Activated B cell treated with CpG ODN at 0.5 μM for 24 hours (primary cell): Measurements from ENCODE around the gene KRTAP1-1. TPM values are rescaled to one million over a fixed set of nuclear protein-coding genes. Genes with fewer than 3 reads are reported as not detected.
"Not testable (repeated sequence)": the region's sequence is repeated elsewhere in the genome, so short reads cannot be mapped to it uniquely, and the experiment has no call there.

Experiments
- ATAC-seq: fragments of 200-7000 bp; cut with Tn5 transposase; one replicate; pipeline ENCODE4 v1.10.0; 2021; ENCODE audit warnings: low read depth, mild to moderate bottlenecking, moderate library complexity
- CTCF ChIA-PET: fragments of 350-600 bp; sonication (Branson Sonifier 250); formaldehyde crosslinking; loops from one replicate; lab custom pipeline; 2021; ENCODE audit warnings: antibody characterized with exemption; lab: Charles Lee
- POLR2A ChIA-PET: fragments of 350-600 bp; sonication (Branson Sonifier 250); formaldehyde crosslinking; loops from one replicate; lab custom pipeline; 2021; ENCODE audit warnings: antibody characterized with exemption; lab: Charles Lee
- DNase-seq: peaks from one replicate; pipeline ENCODE4 v3.0.0; 2022
- H3K27ac Mint-ChIP-seq: one replicate; pipeline ENCODE4 v1.8.0; 2020; ENCODE audit warnings: mixed read lengths
- H3K27me3 Mint-ChIP-seq: one replicate; pipeline ENCODE4 v1.8.0; 2021; ENCODE audit warnings: mixed read lengths
- H3K36me3 Mint-ChIP-seq: one replicate; pipeline ENCODE4 v1.8.0; 2021; ENCODE audit warnings: low read depth, mixed read lengths
- H3K4me1 Mint-ChIP-seq: one replicate; pipeline ENCODE4 v1.8.0; 2021; ENCODE audit warnings: mixed read lengths
- H3K4me3 Mint-ChIP-seq: one replicate; pipeline ENCODE4 v1.8.0; 2020; ENCODE audit warnings: mild to moderate bottlenecking, mixed read lengths
- H3K9me3 Mint-ChIP-seq: one replicate; pipeline ENCODE4 v1.8.0; 2020; ENCODE audit warnings: mixed read lengths
- intact Hi-C: fragments of 100-400 bp; cut with micrococcal nuclease; formaldehyde crosslinking; loops from one replicate; pipeline ENCODE4 v1.15.1; 2024
- total RNA-seq: library from RNA; stranded (reverse); gene quantifications from 2 replicates; pipeline ENCODE4 v1.2.3, GENCODE V29; 2022
- TF ChIP-seq, protein P1 (sequence below): fragments of 200-600 bp; IDR thresholded peaks from one replicate; pipeline ENCODE4 v1.8.0; 2022; ENCODE audit warnings: antibody characterized with exemption, mild to moderate bottlenecking

The KRTAP1-1 gene
- total RNA-seq, result not detected in 2 replicates

DNA sequence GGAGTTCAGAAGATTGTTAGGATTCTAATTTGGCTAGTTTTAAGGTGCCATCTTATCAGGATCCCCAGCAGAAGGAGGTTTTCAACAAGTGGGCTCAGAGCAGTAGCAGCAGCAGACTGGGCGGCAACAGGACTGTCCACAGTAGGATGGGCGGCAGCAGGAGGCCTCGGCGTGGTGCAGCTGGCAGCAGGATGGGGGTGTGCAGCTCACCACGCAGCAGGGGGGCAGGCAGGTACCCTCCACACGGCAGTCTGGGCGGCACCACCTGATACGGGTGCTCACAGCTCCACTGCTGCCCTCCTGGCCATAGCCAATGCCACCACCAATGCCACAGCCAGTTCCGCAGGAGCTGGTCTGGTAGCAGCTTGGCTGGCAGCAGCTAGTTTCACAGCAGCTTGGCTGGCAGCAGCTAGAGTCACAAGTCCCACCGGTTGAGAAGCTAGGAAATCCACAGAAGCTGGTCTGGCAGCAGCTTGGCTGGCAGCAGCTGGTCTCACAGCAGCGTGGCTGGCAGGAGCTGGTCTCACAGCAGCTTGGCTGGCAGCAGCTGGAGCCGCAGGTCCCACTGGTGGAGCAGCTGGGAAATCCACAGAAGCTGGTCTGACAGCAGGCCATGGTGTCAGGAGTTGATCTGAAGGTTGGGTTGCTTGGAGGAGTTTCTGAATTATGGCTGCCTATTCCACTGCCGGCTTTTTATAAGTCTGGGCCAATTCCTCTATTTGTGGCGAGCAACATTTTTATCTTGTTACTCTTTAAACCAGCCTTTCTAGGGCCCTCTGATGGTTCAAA, at the start of gene KRTAP1-1:
TSS of gene KRTAP1-1 (minus strand) at position 668 of the 789 bp plus-strand sequence. CDS start at position 615, 53 bp downstream.
- H3K4me3 Mint-ChIP-seq, ATAC-seq, DNase-seq, H3K27ac Mint-ChIP-seq, intact Hi-C loops, CTCF ChIA-PET, POLR2A ChIA-PET, H3K36me3 Mint-ChIP-seq, H3K4me1 Mint-ChIP-seq: not testable (repeated sequence)
- Mint-ChIP-seq H3K9me3 (peaks cover 14% of the 10 kb centered on the region), H3K27me3 (peaks cover 19% of the 10 kb centered on the region)

DNA sequence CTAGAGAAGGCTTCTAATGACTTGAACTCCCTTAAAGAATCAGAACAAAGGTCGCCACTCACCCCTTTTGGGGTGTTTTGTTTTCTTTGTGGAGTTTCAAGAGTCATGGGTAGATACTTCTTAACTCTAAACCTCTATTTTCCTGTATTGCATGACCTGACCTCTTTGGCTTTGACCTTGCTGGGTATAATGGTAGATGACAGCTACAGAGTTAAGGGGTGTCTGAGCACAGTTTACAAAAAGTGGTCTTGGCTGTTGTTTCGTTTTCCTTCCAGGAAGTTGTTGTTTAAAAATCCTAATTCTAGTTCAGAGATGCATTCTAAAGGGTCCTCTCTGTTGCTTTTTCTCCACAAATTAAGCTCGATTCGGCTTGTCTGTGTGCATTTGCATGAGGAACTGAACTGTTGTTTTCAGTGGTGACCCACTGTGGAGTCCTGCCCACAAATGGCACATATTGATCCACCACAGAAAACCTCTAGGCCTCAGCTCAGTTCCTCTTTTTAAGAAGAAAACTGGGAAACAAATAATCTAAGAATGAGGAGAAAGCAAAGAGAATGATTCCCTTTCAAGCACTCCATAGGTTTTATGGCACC, 47.6 kb upstream of the KRTAP1-1 start:
- POLR2A ChIA-PET, CTCF ChIA-PET, H3K27ac Mint-ChIP-seq, H3K9me3 Mint-ChIP-seq, H3K4me3 Mint-ChIP-seq, H3K27me3 Mint-ChIP-seq, H3K36me3 Mint-ChIP-seq, DNase-seq, H3K4me1 Mint-ChIP-seq, ATAC-seq, intact Hi-C loops: not testable (repeated sequence)

DNA sequence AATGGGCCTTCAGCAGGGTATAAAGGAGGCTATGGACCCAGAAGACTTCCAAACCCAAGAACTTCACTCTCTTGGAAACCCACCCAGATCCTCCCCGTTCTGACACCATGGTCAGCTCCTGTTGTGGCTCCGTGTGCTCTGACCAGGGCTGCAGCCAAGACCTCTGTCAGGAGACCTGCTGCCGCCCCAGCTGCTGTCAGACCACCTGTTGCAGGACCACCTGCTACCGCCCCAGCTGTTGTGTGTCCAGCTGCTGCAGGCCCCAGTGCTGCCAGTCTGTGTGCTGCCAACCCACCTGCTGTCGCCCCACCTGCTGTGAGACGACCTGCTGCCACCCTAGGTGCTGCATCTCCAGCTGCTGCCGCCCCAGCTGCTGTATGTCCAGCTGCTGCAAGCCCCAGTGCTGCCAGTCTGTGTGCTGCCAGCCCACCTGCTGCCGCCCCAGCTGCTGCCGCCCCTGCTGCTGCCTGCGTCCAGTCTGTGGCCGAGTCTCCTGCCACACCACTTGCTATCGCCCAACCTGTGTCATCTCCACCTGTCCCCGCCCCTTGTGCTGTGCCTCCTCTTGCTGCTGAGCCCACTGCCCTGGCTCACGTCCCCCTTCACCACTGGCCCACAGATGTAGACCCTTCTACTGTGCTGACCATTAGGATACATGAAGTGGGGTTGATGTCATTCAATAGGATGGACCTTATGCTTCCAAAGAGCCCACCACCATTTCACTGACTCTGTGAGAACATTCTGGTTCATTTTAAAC, 43.0 kb upstream of the KRTAP1-1 start, which contains the start of gene KRTAP4-7:
TSS of gene KRTAP4-7 (plus strand) at position 51 of the 757 bp plus-strand sequence. CDS start at position 108, 57 bp downstream.
- H3K27ac Mint-ChIP-seq, H3K36me3 Mint-ChIP-seq, intact Hi-C loops, H3K4me3 Mint-ChIP-seq, H3K4me1 Mint-ChIP-seq, POLR2A ChIA-PET, H3K9me3 Mint-ChIP-seq, ATAC-seq, DNase-seq, CTCF ChIA-PET: not testable (repeated sequence)
- peaks cover 10% of the 10 kb centered on the region for H3K27me3 Mint-ChIP-seq

GRCh38 chr17:41083427-41083826, 42.2 kb upstream of the KRTAP1-1 start:
- H3K36me3 Mint-ChIP-seq, CTCF ChIA-PET, H3K9me3 Mint-ChIP-seq, H3K4me3 Mint-ChIP-seq, H3K27ac Mint-ChIP-seq, H3K4me1 Mint-ChIP-seq, DNase-seq, POLR2A ChIA-PET, intact Hi-C loops, ATAC-seq: not testable (repeated sequence)
- H3K27me3 Mint-ChIP-seq, result peaks cover 12% of the 10 kb centered on the region

GRCh38 chr17:41082626-41083025, 41.4 kb upstream of the KRTAP1-1 start:
- ChIA-PET POLR2A (no interaction called here), CTCF (no interaction called here)
- Mint-ChIP-seq H3K27ac (no peak overlapping the region), H3K4me1 (no peaks in the 10 kb centered on the region), H3K27me3 (peaks cover 16% of the 10 kb centered on the region), H3K36me3 (no peaks in the 10 kb centered on the region), H3K9me3 (no peaks in the 10 kb centered on the region), H3K4me3 (no peak overlapping the region)
- intact Hi-C loops, result no loop called here
- no peak for DNase-seq
- TF ChIP-seq, protein P1, sequence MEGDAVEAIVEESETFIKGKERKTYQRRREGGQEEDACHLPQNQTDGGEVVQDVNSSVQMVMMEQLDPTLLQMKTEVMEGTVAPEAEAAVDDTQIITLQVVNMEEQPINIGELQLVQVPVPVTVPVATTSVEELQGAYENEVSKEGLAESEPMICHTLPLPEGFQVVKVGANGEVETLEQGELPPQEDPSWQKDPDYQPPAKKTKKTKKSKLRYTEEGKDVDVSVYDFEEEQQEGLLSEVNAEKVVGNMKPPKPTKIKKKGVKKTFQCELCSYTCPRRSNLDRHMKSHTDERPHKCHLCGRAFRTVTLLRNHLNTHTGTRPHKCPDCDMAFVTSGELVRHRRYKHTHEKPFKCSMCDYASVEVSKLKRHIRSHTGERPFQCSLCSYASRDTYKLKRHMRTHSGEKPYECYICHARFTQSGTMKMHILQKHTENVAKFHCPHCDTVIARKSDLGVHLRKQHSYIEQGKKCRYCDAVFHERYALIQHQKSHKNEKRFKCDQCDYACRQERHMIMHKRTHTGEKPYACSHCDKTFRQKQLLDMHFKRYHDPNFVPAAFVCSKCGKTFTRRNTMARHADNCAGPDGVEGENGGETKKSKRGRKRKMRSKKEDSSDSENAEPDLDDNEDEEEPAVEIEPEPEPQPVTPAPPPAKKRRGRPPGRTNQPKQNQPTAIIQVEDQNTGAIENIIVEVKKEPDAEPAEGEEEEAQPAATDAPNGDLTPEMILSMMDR, result no peak
- ATAC-seq, result no peak

DNA sequence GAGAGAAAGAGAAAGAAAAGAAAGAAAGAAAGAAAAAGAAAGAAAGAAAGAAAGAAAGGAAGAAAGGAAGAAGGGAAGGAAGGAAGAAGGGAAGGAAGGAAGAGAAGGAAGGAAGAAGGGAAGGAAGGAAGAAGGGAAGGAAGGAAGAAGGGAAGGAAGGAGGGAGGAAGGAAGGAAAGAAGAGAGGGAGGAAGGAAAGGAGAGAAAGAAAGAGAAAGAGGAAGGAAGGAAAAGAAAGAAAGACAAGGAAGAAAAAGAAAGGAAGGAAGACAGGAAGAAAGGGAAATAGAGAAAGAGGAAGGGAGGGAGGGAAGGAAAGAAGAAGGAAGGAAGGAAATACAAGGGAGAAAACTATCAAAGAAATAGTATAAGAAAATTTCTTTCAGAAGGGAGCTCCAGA, 35.5 kb upstream of the KRTAP1-1 start:
- TF ChIP-seq, protein P1, result no peak
- ChIA-PET CTCF (no interaction called here), POLR2A (no interaction called here)

More for the DNA sequence above, 35.5 kb upstream of the KRTAP1-1 start:
- no peak overlapping the region for H3K27ac Mint-ChIP-seq
- intact Hi-C loops, result no loop called here
- DNase-seq (no peak), ATAC-seq (no peak)
- H3K4me1 Mint-ChIP-seq, result no peaks in the 10 kb centered on the region
- peaks cover 20% of the 10 kb centered on the region for H3K27me3 Mint-ChIP-seq
- no peaks in the 10 kb centered on the region for H3K36me3 Mint-ChIP-seq
- H3K4me3 Mint-ChIP-seq, result no peak overlapping the region
- H3K9me3 Mint-ChIP-seq, result no peaks in the 10 kb centered on the region
